HG02840 (cell line): ENCODE data around the gene MRNIP.
"Not testable (repeated sequence)": the region's sequence is repeated elsewhere in the genome, so short reads cannot be mapped to it uniquely, and the experiment has no call there.

Source experiments
- ATAC-seq: cut with Tn5 transposase; IDR thresholded peaks from one replicate; pipeline ENCODE4 v1.9.1; 2021; ENCODE audit warnings: mild to moderate bottlenecking, moderate library complexity, moderate number of reproducible peaks; ENCODE audit not compliant: unreplicated experiment, low FRiP score

MRNIP gene

GRCh38 chr5:179873588-179874110 is 15.0 kb upstream of the MRNIP start:
- no peak for ATAC-seq

DNA sequence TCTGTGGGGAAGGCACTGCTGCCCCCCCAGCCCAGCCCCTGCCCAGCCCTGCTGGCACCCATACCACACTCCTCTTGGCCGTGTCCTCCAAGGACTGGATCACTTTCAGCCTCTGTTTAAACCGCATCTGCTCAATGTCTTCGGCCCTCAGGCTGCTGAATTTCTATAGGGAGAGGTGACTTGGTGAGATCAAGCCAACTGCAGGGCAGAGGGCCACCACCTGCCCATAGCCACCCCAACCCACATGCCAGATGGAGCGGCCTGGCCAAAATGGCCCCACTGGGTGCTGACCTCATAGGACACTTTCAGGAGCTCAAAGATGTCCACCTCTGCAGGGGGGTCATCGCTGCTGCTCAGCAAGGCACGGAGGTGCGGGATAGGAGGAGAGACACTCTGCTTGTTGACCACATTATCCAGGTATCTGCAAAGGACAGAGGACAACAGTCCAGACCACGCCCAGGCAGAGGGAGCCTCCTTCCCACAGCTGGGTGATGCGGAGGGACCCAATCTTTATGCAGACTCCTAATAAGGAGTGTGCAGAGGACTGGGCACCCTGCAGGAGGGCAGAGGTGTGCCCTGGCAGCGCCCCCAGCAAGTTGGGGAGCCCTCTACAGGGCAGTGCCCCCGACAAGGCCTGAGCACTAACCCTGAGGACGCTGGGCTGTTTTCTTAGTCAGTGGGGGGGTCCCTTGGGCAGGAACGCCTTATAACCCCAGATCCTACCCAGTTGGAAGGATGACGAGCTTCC is 14.4 kb upstream of the MRNIP start:
- ATAC-seq = no peak

GRCh38 chr5:179872055-179872827 is 13.6 kb upstream of the MRNIP start:
- no peak for ATAC-seq

DNA sequence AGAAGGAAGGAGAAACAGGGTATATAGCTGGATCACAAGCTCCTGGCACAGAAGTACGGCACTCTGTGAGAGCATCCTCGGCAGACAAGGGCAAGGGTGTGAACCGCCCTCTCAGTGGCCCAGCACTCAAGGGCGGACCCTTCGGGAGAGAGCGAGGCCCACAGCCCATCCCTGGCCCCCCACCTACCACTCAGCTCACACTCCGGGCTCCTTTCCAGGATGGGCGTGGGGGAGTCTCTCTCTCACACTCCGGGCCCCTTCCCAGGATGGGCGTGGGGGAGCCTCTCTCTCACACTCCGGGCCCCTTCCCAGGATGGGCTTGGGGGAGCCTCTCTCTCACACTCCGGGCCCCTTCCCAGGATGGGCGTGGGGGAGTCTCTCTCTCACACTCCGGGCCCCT is 12.9 kb upstream of the MRNIP start:
- not testable (repeated sequence) for ATAC-seq

DNA sequence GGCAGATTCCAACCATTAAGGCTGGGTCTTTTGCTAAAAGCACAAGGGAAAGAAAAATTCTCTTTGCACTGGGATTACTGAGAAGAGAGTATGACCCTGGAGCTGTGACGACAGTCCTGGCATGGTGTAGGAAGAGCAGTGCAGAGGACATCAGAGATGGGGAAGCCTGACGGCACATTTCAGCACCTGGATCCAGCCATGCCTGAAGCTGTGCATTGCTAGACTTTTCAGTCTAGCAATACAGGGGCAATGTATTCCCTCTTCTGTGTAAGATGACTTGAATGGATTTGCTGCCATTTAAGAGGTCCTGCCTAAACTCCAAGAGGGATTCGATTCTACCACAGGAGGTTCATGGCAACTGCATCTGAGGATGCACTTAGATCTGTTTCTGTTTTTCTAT is 12.3 kb upstream of the MRNIP start:
- ATAC-seq = no peak

- no peak for ATAC-seq
These were observed 11.8 kb upstream of the MRNIP start for GRCh38 chr5:179870403-179870903.

GRCh38 chr5:179869641-179870402 is 11.2 kb upstream of the MRNIP start:
- ATAC-seq = no peak

DNA sequence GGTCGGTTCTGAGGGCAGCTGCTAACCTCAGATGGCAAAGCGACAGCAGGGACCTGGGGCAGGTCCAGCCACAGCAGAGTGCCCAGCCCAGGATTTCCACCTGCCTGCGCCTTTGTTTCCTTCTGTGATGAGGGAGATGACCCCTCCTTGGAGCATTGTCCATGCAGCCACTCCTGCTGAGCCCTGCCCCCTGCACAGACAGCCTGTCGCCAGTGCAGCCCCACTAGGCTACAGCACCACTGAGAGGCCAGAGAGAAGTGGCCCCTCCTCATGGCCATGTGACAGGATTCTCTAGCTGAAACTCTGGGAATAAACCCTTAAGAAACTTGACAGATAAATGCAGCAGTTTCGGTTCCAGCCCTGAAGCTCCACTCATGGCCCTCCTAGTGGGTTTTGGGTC is 10.5 kb upstream of the MRNIP start:
- ATAC-seq = no peak

DNA sequence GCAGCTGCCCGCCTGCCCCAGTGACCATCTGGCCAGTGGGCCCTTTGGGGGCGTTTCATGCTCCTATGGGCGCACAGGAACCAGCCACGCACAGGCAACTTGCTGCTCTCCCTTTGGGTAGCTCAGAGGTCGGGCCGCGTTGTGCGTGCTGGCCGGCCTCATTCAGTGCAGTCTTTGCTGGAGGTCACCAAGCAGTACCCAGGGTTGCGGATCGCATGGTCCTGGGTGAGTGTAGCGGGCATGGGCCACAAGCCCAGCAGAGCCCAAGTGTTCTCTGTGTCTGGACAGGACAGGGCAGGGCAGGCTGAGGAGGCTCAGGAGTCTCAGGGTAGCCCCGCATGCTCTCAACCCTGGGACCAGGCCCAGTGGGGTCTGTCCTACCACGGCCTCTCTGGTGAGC is 9.9 kb upstream of the MRNIP start:
- no peak for ATAC-seq

DNA sequence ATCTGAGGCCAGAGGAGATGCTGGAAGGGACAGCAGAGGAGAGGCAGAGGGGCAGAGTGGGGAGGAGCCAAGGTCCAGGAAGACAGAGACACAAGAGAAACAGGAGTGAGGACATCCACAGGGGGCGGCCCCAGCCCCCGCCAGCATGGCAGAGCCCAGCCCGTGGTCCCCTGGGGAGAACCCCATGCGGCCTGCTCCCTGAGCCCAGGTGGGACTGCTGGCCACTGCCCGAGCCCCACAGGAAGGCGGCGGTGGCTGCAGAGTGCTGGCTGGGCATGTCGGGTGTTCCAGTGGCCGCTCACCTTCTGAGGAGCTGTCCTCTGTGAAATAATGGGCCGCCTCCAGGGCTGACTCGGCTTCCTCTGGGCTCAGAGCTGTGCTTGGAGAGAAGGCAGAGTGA is 8.9 kb upstream of the MRNIP start:
- no peak for ATAC-seq

DNA sequence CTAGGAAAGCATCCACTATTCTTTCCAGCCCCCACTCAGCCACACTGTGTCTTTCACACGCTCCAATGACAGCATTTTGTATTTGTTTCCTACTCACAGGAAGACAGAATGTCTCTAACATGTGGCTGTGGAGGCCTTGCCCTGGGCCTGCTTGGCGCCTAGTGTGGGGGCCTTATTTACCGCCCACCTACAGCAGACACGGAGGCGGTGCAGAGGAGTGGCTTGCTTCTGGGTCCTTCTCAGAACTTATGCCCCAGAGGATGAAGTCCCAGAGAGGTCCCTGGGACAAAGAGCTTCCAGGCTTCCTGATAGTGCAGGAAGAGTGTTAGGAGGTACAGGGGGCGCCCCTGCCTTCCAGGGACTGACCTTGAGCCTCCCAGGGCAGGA is 8.5 kb upstream of the MRNIP start:
- ATAC-seq = no peak

DNA sequence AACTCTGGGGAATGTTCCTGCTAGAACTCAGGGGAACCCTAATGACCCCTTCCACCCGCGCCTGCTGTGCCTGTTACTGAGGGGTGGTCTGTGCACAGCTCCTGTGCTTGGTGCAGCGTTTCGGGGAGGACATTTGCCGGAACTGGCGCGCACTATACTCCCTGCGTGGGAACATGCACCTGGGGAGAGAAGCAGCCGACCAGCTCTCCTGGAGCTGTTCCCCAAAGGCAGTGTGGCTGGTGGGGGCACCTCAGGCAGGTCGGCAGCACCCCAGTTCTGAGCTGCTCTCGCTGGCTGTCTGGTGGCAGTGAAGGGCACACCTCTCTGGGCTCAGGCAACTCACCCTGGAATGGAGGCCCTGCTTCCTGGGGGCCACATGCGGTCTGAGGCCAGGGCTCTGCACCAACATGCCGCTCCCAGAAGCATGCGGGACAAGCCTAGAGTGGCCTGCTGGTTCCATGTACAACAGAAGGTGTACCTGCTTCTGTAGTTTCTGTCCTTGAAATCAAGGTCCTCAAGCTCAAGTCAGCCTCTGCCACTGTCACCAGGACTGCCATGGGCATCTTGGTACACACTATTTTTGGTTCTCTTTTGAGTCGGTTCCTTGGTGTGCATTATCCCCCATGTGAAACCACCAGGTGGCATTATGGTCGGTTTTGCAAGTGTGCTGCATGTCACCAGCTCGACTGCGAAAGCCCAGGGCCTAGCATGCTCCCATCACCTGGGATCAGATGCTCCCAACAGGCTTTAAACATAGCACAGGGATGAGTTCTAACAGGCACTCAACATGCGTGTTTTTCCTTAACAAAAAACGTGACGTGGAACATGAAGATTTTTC is 7.8 kb upstream of the MRNIP start:
- ATAC-seq = no peak

DNA sequence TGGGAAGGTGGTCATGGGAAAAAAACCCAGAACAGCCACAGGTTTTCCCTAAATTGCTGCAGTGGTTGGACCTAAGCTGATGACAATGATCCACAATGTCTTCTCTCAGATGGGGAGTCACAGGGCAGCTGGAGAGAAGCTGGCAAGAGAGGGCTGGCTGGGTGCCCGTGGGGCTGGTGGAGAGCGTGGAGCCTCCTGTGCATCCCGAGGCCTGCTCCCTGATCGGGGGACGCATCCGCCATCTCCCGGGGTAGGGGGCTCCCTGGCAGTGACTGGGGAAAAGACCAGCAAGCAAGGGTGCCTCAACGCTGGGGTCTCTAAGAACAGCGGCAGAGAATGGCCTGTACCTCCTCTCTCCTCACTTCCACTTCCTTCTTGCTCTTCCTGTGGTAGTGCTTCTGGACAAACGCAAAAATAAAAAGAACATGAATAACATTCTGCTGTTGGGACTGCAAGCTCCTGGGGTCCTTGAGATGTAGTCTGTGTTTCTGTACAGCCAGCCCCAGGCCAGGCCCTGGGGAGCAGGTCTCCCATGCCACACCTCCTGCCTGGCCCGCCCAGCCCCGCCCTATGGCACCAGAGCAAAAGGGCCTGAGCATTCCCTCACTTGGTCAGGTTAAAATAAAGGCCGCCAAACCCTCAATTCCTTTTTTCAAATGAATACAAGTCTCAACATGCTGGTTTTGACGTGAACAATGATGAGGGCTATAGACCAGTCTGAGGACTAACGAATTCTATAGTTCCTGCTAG is 7.0 kb upstream of the MRNIP start:
- no peak for ATAC-seq

DNA sequence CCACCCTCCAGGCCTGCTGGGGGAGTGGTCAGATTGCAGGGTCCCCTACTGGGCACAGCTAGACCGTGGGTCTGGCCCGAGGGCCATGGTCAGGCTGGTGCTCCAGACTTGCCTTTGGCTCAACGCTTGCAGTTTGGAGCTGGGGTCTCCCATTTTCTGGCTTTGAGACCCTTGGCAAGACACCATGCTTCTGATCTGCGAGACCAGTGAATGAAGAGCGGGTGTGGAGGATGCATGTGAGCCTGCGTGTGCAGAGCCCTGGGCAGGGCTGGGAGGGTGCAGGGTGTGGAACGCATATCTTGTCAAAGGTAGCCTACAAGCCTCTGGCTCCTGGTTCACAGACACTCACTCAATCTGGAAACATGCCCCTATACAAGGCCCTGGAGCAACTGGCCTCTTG is 6.1 kb upstream of the MRNIP start:
- ATAC-seq = no peak

DNA sequence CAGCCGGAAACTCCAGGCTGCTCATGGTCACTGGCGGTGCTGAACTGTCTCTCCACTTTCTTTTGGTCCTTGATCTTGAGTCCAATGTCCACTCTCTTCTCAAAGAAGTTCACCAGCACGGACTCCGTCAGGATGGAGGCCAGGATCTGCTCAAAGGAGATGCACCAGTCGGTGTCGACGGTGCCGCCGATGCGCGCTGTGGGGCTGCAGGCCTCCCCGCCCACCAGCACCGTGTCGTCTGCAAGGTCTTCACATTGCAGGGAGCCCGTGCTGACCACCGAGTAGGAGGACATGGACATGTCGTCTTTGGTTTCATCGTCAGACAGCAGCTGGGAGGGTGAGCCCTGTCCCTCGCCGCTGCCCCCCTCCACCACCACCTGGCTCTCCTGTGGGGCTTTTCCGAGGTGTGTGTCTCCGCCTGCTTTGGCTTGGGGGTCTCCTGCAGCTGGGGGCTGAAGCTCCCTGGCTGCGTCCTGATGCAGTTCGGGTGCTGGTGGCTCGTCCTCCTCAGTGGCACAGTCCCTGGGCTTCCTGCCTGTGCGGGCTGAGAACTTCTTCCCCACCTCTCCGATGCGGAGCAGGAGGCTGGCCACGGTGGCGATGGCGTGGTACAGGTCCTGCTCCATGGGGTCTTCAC is 5.0 kb upstream of the MRNIP start:
- ATAC-seq = no peak

DNA sequence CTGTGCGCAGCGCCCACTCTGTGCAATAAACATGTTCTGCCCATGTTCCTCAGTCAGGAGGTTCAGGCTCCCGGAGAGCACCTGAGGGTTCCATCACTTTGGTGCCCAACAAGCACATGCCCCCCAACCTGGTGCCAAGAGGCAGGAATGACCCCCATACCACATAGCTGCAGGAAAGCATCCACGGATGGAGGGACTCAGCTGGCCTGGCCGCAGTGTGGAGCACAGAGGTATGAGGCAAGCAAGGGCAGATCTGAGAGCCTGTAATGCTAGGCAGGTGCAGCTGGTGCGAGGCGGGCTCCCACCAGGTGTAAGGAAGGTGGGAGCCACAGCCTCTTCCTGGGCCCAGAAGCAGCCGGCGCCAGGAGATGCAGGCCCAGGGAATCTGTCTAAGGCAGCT is 4.3 kb upstream of the MRNIP start:
- no peak for ATAC-seq

DNA sequence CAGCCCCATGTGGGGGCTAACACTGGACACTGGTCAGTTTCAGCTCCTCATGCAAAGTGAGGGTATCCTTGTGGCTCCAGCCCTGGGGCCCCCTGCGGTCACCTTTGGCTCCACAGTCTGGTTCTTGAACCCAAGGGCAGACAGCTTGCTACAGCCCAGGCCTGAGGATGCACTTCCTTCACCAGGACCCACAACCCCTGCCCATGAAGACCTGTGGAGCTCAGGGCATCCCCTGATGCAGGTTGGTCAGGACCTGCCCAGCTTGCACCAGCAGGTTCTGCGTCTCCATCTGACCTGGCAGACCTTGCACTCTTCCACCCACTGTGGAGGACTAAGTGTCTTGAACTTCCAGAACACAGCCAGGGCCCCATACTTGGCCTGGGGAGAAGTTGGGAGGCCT is 3.7 kb upstream of the MRNIP start:
- no peak for ATAC-seq

DNA sequence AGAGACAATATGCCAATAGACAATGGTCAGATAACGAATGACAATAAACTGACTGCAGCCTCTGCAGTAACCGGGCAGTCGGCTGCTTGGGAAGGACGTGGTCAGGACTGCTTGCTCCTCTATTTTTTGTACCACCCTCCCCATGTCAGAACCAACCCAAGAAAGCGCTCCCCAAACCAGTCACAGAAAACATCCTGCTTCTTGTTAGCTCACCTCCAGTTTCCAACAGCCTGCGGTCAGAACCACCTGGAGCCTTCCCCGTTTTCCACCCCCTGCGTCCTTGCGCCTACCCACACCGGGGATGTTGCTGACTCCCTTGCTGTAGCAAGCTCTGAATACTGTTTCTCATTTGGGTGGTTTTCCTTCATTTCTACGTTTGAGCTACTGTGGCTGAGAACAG is 1.7 kb upstream of the MRNIP start:
- ATAC-seq = no peak

DNA sequence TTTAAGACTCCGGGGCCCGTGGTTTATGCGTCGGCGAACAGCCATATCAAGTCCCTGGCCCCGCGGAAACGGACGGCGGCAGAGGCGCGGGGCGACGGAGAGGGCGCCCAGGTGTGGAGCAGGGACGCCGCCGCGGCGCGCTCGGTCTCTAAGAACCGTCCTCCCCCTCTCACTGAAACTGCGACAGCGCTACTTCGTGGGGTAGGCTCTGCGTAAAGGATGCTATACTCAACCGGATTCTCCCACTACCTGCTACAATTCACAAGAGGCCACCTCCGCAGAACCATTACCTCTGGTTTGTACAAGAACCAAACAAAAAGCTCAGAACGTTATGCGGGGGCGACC is 404 bp downstream of the MRNIP start:
- peak; percentile 38 for ATAC-seq
